ENCODE measurements around the gene TTC34.

DNA sequence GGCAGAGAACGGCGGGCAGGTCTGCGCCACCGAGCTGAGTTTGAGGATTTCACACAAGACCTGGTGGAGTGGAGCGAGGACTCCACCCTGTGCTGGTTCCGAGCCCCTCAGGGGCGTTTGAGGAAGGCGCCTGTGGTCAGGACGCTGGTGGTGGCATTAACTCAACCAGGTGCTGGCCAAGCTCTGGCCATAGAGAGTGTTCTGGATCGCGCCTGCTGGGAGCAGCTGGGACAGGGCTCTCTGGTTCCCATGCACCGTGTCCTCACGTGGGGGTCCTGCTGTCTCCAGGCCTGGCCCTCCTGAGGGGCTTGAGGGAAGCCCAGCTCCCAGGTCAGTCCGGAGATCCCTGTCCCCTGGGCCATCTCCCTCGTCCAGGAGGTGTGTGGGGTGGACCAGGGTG lies 24.8 kb upstream of the TTC34 start:
- TF ChIP-seq, protein P1, sequence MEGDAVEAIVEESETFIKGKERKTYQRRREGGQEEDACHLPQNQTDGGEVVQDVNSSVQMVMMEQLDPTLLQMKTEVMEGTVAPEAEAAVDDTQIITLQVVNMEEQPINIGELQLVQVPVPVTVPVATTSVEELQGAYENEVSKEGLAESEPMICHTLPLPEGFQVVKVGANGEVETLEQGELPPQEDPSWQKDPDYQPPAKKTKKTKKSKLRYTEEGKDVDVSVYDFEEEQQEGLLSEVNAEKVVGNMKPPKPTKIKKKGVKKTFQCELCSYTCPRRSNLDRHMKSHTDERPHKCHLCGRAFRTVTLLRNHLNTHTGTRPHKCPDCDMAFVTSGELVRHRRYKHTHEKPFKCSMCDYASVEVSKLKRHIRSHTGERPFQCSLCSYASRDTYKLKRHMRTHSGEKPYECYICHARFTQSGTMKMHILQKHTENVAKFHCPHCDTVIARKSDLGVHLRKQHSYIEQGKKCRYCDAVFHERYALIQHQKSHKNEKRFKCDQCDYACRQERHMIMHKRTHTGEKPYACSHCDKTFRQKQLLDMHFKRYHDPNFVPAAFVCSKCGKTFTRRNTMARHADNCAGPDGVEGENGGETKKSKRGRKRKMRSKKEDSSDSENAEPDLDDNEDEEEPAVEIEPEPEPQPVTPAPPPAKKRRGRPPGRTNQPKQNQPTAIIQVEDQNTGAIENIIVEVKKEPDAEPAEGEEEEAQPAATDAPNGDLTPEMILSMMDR (conservative IDR thresholded peaks at IDR 0.05) = no peak
- no peak for TF ChIP-seq EZH2 (IDR thresholded peaks at IDR 0.05; ENCODE audit: low read depth)

All from PC-9 (cell line).